GM19193 (cell line): ENCODE measurements around the gene ADM5.

Experiments
- POLR2A ChIP-seq: IDR thresholded peaks from 4 replicates; pipeline ENCODE4 v1.6.1; 2011; ENCODE audit not compliant: insufficient read depth, insufficient read length; ENCODE audit errors: extremely low read depth

The ADM5 gene

GRCh38 chr19:49739933-49740332, 50.5 kb downstream of the ADM5 start:
- no peak for TF ChIP-seq POLR2A
